PC-9 (cell line): Measurements from ENCODE around the gene KIF5C.

ENCODE experiments used
- EZH2 ChIP-seq: fragments of 200-600 bp; sonication (generic); IDR thresholded peaks from 2 replicates; pipeline ENCODE4 v1.8.0; 2017; ENCODE audit warnings: antibody characterized with exemption, low read depth
- TF ChIP-seq, protein P1 (sequence below): fragments of 200-600 bp; sonication (generic); conservative IDR thresholded peaks from 2 replicates; pipeline ENCODE4 v1.6.1; 2017; ENCODE audit warnings: mixed run types, antibody characterized with exemption, mild to moderate bottlenecking, moderate library complexity

DNA sequence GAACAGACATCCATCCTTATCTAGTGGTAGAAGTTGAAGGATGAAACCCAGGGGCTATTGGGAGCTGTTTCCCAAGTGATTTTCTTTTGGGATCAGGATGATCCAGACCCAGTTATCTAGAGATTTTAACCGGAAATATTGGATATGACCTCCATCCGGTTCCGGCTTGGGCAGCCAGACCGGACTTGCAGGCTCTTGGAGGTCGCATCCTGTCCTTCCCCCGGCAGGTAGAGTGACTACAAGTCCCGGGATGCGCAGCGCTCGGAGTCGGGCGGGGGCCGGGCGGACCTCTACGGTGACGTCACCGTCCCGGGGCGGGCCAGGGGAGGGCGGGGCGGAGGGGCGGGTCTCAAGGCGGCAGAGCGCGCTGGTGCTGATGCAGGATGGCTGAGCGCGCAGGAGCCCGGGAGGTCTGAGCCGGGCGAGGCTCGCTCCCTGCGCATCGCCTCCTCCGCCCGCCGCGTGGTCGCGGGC is at the start of gene KIF5C:
- TF ChIP-seq, protein P1, sequence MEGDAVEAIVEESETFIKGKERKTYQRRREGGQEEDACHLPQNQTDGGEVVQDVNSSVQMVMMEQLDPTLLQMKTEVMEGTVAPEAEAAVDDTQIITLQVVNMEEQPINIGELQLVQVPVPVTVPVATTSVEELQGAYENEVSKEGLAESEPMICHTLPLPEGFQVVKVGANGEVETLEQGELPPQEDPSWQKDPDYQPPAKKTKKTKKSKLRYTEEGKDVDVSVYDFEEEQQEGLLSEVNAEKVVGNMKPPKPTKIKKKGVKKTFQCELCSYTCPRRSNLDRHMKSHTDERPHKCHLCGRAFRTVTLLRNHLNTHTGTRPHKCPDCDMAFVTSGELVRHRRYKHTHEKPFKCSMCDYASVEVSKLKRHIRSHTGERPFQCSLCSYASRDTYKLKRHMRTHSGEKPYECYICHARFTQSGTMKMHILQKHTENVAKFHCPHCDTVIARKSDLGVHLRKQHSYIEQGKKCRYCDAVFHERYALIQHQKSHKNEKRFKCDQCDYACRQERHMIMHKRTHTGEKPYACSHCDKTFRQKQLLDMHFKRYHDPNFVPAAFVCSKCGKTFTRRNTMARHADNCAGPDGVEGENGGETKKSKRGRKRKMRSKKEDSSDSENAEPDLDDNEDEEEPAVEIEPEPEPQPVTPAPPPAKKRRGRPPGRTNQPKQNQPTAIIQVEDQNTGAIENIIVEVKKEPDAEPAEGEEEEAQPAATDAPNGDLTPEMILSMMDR: no peak
- TF ChIP-seq EZH2: no peak
